GM18520 (cell line): Measurements from ENCODE around the gene DLX1.

ENCODE experiments used
- ATAC-seq: cut with Tn5 transposase; IDR thresholded peaks from one replicate; pipeline ENCODE4 v1.9.1; 2021; ENCODE audit not compliant: unreplicated experiment

Gene DLX1

DNA sequence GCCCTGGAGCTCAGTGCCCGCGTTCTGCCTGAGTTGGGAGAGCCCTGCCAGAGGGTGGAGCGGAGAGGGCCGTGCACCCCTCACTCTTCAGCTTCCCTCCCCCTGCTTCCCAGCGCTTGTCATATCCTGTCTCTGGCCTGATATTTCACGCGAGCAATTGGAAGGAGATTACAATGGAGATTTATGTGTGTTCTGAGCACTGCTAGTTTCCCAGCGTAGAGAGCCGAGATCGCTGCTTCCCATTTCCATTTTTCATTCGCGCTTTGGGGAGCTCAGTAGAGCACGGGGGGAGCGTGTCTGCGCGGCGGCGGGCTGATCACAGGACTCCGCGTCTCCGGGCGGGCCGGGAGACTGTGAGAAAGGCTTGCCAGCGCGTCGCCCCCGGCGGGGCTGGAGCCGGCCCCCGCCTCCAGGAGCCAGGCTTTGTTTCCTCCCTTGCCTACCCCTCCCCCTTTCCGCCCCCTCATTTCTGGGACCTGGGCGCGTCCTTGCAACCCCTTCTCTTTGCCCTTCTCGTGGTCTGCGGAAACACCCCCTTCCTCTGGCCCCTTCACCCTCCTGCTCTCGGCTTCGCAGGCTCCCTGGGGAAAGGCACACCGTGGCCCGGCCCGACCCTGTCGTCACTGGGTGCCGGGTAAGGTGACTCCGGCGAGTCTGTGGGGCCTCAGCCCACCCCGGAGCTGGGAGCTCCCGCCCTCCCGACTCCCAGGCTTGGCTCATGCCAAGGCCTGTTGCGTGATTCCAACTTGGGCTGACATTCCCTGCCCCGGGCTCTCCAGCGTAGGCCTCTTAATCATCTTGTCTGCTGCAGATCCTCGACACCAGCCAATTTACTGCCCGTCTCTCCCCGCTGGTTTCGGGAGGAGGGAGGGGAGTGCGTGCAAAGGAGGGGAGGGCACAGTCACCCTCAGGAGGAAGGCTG lies 11.6 kb downstream of the DLX1 start:
- ATAC-seq, result no peak

DNA sequence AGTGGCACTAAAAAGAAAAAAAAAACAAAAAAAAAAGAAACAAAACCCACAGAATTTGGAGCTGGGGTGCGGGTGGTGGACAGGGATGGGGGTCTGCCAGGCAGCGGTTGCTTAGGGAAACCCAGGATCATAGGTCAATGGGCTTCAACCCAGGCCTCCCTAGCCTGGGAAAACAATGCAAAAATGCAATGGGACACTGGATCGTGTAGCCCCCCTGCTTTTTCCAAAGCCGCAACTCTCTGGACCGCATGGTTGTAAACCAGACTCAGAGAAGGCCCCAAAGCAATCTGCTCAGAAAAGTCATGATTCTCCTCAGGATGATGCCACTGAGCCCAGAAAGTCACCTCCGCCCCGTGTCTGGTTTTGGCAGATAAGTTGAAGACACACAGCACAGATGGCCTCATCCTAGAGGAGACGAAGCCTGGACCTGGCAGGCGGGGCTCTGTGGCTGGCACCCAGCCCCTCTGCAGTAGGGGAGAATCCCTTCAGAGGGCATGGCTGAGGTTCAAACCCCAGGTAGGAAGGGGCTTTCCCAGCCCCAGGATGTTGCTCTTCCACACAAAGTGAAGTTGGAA lies 12.3 kb downstream of the DLX1 start:
- no peak for ATAC-seq

DNA sequence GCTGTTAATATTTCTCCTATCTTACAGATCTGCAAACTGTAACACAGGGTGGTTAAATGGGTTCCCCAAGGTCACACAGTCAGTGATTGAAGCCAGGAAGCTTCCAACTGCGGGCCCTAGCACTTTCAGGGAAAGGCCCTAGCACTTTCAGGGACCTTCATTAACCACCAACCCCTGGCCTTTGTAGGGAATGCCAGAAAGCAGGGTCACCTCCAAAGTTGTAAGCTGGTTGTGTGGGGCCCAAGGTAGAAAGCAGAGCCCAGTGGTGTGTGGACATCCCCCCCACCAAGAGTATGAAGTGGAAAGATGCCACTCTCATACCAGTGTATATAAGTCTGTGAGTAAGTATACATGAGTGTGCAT lies 13.0 kb downstream of the DLX1 start:
- ATAC-seq, result no peak

DNA sequence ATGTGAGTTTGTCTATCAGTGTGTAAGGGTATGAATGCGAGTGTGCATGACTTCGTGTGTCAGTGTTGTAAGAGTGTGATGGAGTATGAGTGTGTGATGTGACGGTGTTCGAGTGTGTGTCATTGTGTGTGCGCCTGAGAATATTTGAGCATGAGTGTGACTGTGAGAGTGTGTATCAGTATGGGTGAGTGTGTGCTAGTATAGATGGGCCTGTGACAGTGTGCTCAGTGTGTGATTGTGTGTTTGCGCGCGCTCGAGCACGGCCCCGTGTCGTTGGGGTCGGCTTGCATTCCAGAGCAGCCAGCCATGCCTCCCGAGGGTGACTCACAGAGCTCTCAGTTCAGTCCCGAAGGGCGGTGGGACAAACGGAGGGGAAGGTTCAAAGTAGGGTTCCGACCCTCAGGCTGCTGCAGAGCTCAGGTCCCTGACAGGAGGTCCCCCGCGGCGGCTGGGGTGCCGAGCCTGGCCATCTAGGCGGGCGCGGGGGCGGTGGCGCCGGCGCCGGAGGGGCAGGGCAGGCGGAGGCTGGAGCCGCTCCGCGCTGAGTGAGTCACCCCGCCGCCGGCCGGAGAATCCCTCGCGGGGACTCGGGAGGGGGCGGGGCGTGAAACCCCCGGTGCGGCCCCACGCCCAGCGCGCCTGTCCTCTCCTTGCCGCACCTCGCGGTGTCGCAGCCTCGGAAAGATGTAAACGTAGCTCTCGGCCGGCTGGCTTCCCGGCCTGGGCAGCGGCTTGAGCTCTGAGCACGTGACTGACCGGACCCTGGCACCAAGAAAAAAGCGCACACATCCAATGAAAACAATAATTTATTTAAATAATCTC lies 13.6 kb downstream of the DLX1 start:
- no peak for ATAC-seq

DNA sequence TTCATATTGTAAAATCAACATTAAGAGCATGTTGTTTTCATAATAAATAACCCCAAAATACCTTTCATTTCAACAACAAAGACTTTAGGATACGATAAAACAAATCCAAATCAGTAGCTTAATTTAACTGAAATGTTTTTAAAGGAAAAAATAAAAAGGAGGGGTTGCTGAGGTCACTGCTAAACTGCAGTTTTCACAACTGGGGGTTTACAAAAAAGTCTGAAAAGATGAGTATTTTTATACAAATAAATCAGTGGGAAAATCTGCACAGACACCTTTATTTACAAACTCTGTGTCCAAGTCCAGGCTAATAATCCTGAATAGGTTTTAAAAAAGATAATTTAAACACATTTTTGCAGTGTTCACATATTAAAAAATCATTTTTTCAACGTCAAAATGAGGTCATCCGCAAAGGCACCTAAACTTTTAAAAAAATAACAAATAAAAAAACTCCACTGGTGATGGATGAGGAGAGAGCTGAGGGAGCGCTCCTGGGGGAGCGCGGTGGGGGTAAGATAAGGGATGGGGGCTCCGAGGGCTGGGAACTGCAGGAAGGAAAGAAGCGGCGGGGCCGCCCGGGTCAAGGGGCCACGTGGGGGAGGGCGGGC lies 14.3 kb downstream of the DLX1 start:
- ATAC-seq, result no peak

DNA sequence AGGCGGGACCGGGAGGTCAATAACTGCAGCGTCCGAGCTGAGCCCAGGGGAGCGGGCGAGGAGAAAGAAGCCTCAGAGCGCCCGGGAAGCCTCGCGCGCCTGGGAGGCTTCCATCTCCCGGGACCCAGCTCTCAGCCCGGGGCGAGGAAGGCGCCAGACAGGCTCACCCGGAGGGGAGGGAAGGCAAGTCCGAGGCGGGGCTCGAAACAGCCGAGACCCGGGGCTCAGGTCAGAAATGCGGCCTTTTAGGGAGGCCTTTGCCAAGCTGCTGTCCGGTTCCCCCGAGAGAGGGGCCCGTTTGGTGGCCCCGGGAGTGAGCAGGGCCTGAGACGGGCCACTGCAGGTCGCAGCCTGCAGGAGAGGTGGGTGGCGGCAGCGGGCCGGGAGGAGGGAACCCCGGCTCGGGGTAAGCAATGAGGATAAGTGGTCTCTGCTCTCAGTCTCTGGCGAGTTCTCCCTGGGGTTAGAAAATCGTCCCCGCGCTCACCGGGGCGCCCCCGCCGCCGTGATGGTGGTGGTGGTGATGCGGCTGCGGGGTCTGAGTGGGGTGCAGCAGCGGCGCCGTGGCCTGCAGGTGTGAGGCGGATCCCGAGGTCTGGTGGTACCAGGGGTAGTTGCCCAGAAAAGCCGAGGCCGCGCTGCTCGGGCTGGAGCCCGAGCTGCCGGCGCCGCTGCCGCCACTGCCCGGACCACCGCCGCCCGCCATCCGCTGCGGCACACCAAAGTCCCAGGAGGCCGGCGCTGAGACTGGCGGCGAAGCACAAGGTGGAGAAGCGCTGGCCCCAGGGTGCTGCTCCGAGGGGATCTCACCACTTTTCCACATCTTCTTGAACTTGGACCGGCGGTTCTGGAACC lies 15.0 kb downstream of the DLX1 start:
- ATAC-seq, result no peak

DNA sequence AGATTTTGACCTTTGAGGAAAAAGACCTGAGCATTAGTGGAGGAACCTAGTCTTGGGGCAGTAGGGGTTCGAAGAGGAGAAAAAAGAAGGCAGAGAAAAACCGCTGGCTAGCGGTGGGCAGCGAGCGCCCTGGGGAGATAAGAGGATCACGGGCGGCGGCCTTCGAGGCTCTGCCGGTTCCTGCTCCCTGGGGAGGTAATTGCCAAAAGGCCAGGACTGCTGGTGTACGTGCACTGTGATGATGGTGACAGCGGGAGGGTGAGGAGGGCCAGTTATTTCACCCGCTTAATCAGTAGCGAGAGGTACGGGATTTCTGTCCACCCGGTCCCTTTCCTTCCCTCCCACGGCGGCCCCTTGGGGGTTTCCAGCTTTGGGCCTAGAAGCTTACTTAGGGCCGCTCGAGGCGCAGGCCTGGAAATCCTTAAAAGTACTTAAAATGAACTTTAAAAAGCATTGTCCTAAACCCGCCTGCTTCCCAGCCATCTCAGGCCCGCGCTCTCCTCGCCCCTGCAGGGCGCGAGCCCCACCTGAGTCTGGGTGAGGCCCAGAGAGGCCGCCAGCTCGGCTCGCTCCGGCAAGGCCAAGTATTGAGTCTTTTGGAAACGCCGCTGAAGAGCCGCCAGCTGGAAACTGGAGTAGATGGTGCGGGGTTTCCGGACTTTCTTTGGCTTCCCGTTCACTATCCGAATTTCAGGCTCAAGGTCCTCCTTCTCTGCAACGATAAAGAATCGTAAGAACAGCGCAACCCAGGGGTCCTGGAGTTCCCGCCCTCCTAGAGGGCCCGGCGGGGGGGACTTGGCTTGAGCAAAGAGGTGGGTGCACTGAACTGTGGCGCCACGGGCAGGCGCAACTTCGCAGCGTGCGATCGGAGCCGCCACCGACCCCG lies 15.9 kb downstream of the DLX1 start:
- ATAC-seq, result no peak

DNA sequence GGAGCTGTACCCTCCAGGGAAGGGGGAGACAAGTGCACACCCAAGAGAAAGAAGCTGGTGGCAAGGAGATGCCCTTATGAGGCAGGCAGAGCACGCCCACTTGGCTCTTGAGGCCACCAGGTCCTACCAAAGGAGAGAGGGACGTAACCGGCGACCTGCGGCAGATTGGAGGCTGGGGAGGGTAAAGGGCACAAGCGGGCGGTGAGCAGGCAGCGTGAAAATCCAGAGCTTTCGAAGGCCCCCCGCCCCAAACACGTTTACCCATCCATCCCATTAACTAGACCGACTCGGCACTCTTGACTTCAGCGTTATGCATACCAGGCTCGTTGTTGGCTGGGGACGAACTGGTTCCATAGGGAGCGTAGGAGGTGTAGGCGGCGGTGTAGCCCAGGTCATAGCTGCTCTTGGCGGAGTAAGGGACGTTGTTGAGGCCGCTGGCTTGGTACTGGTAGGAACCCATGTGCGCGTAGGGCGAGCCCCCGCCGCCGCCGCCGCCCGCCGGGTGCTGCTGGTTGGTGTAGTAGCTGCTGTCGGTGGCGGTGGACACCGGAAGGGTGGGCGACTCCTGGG lies 16.6 kb downstream of the DLX1 start:
- ATAC-seq, result no peak

DNA sequence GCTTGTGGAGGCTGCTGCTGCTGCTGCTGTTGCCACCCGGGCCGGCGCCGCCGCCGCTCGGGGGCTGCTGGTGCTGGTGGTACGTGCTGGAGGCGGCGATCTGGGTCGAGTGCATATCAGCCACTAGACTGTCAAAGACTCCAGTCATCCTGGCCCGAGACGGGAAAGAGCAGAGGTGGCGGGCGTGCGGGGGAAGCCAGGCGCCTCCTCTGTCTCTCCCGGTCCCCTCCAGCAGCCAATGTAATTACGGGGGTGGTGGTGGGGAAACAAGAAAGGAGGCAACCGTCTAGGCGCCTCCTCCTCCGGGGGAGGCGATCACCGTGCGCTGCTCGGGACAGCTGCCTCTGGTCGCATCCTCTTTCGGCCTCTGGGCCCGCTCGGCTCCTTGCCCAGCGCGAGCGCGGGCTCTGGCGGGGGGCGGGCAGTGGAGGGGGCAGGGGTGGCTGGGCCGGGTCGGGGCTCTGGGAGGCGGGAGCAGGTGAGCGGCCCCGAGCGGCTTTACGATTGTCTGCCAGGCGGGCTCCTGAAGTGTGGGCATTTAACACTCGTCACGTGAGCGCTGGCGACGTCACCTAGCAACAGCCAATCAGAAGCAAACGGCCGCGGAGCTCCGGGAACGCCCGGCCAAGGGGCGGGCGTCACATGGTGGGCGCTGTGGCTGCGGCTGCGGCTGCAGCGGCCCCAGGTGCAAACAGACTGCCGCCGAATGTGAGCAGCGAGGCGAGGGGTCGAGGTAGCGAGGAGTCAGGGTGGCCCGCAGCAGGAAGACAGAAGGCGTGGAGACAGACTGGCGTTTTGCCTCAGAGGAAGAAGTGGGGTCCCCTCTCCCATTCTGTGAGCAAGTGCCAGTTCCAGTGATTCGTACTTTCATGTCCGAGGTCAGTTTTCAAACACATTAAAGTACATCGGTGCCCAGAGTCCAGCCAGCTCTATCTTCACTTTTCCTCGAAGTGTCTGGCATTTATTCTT lies 17.4 kb downstream of the DLX1 start, which contains the start of gene DLX2:
TSS of gene DLX2 (minus strand) at position 510 of the 969 bp plus-strand sequence. CDS start at position 148, 362 bp downstream.
- peak; percentile 61 for ATAC-seq

DNA sequence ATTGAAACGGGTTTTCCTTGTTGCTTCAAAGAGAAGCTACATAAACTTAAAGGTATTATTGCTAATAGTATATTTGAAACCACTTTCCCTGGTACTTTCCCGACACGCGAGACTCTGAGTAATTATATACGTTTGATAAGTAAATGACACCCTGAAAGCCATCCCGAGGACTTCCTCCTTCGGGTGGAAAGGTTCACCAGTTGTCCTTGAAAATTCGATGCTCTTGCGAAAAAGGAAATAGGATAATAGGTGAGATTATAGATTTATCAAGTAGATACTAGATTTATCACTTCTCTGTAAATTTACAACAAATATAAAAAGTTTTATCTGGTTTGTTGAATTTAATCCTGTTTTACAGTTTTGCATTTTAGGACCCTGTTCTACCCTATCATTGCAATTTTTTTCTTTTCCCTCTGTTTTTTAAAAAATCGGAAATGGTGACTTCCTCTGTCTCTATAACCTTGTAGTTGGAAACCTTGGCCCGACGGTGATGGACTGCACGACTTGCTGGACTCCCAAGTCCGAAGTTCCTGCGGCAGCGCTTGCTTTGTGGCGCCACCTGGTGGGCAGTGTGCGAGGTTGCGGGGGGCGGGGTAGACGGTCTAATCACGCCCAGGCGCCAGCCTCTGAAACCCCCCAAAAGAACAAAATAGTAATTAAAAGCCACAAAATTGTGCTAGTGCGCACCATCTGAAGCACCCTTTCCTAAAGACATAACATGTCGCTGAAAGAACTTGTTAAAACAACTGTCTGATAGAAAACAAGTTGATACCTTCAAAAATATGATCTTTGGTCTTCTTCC lies 18.4 kb downstream of the DLX1 start:
- ATAC-seq, result no peak

DNA sequence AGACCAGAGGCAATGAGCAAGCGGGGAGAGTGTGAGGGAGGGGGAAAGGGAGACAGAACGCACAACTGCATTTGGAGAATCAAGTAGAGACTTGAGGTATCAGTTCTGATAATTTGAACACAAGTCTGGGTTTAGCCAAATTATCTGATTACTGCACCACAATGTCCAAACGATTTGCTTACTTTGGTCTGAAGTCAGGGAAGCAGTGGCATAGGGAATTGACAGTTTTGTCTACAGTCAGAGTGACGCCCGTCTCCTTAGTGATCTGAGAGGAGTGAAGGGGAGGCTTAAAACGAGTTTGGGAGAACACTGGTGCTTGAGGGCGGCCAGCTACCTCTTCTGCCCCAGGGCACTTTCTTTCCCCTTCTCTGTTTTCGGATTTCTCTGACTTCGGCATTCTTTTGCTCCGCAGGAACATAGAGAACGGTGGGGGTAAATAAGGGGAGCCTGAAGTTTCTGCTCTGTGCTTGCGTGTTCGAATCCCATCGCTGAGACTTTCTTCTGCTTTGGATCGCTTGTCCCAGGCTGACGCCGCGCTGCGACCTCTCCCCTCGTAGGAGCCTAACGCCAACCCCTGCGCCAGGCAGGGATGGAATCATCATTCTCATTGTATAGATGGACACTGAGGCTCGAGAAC lies 20.3 kb downstream of the DLX1 start:
- ATAC-seq, result no peak

DNA sequence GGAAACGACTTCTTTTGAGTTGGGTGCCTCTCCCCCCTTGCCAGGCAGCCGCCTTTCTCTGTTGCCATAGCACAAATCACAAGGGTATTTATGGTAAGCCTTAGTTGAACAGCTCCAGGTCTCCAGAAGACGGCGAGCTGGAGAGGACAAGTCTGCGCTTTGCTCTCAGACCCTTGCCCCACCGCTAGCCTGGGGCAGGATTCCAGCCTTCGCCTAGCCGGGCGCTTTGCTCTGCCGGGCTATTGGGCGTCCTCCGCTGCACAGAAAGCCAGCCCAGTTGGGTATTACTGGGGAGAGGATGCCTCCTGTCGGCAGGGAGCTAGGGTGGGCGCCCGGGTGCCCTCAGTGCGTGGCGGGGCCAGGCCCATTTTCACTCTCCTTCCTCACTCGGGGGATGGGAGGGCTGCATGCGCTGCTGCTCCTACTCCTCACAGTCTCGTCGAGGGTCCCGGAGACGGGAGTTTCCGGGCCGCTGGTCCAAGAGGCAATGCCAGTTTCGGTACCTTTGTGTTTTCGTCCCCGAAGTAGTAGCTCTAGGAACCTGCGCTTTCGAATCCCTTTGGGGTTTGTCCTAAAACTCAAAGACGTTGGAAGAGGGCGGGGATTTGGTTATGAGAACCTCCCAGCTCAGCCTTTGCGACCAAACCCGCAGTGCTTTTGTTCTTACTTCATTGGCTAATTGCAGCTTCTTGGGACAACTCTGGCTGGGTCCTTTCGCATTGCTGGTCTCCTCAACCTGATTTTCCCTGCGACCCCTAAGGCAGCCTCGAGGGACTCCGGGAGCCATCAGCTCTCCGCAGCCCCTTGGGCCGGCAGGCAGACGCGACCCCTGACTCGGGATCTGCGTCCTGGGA lies 21.0 kb downstream of the DLX1 start:
- no peak for ATAC-seq

DNA sequence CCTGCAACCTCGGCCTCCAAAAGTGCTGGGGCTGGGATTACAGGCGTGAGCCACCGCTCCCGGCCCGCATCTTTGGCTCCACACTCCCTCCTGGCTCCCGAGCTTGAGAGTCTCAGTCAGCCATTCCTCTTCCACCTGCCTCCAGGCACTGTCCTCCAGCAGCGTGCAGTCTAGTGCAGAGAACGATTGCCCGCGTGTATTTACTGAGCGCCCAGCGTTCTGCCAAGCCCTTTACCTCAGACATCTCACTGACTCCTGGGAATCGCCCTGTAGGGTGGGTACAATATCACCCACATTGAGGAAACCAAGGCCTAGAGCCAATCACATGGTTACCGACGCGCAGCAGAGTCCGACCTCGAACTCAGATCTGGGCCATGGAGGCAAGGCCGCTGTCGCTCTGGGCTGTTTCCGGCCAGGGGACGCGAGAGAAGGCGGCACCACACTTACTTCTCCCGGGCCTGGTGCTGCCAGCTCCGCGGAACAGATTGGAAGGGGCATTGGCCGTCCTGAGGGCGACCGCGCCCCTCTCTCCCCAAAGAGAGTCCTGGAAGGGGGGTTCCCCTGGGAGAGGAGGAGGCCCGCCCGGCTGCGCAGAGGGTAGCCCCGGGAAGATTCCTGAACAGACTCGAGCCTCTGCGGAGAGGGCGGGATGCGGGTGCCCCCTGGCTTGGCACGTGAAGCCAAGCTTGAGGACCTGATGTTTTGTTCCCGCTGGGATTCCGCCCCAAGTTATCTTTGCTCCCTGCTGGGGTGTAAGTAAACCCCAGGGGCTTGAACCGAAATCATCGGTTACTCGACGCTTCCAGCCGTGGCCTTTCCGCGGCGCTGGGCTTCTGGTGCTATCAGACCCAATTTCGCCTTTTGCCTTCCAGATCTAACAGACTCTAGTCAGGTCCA lies 22.6 kb downstream of the DLX1 start:
- ATAC-seq, result no peak

DNA sequence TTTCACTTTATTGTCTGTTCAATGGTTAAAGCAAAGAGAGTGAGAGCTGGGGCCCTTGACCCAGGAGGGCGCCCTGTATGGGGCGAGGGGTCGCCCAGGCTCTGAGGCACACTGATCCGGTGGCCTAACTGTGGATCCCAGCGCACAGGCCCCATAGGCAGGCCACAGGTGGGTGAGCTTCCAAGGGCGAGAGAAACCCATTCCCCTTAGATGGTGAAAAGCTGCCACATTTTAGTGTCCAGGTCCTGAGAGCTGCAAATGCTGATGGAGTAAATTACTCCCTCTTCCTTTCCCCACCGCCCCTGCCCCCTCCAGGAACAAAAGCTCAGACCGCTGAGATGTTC lies 23.3 kb downstream of the DLX1 start:
- no peak for ATAC-seq
